Fibroblast of peridontal ligament (primary cell): ENCODE results near the gene CDC42EP4.

Source experiments
- DNase-seq: peaks from one replicate; pipeline ENCODE4 v3.0.0-alpha.2; 2010; ENCODE audit errors: extremely low read depth

The CDC42EP4 gene

DNA sequence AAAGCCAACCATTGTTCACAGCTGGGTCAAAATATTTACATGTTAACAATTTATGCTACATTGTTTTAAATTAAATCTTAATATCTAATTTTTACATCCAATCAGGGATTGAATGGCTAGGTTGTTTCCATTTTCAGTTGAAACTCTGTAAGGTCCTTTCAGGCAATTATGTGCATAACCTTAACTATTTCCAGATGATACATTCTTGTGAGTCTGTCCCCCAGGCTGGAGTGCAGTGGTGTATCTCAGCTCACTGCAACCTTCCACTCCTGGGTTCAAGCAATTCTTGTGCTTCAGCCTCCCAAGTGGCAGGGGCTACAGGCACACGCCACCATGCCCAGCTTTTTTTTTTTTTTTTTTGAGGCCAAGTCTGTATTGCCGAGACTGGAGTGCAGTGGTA lies 10.4 kb downstream of the CDC42EP4 start:
- DNase-seq, result peak; percentile 54

DNA sequence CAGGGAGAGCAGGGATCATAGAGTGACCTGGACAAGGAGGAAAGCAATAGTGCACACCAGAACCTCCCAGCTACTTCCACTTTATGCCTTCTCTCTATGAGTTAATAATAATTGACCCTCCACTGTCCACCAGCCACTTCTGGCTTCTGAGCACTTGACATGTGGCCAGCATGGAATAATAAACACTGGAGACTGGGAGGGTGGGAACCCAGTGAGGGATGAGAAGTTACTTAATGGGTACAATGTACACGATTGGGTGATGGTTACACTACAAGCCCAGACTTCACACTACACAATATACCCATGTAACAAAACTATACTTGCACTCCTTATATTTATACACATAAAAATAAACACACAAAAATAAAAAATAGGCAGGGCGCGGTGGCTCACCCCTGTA lies 11.4 kb downstream of the CDC42EP4 start:
- no peak for DNase-seq

DNA sequence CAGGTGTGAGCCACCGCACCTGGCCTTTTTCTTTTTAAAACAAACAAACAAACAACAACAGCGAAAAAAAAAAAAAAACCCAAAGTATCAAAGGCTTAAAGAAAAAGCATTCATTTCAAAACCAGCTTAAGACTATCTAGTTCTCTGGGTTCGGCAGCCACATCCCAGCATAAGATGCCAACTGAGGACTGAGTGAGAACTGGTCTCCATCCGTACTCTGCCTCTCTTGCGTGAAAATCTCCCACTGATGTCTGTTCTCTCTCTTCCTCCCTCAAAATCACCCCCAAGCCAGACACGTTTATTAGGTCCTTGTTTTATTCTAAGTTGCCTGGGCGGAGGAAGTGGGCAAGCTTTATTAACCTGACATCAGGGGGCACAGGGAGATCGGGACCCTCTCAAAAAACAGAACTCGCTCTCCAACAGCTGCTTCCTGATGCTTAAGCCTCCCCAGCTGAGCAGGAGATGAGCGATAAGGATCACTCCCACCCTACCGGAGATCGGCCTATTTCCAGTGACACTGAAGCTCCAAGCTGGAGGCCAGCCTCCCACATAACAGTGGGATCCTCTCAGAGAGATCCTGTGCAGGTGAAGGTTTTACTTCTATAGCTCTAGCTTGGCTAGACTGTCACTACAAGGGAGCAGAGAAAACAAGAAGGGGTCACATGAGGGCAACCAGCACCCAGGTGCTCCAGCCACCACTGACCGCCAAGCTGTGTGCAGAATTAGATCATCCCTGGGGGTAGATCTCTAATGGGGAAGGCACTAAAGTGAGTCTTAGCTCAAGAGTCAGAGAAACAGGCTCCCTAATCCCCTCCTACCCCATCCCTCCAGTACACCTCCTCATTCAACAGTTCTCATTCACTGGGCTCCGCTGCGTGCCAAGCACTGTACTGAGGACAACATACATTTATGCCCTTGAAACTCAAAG lies 13.6 kb downstream of the CDC42EP4 start:
- no peak for DNase-seq

DNA sequence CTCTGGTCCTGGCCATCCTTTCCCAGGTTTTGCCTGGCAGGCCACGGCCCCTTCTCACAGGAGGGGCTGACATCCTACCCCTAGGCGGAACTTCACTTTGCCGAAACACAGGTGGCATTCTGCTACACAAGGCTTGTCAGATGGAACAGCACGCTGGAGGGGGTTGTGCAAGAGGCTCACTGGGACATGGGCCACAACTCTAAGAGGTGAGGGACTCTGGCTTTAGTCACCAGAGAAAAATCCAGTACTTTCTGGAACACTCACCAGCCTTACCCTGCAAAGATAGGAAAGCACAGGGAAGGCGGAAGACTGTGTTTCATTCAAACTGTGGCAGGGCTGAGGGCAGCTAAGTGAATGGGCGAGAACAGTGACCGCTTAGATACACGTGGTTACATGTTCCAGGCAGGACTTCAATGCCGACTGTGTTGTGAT lies 18.3 kb downstream of the CDC42EP4 start:
- peak; percentile 57 for DNase-seq

DNA sequence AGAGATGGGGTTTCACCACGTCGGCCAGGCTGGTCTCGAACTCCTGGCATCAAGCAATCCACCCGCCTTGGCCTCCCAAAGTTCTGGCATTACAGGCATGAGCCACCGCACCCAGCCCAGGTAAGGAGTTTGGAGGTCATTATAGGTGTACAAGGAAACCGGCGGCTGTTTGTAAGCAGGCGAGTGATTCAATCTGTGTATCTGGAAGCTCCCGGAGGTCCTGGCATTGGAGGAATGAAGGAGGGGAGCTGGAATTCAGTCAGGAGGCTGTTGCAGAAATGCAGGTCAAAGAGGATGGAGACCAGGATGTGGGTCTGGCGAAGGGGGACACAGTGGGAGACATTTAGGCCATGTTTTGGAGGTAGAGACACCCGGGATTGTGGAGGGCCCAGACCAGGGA lies 18.8 kb downstream of the CDC42EP4 start:
- no peak for DNase-seq

DNA sequence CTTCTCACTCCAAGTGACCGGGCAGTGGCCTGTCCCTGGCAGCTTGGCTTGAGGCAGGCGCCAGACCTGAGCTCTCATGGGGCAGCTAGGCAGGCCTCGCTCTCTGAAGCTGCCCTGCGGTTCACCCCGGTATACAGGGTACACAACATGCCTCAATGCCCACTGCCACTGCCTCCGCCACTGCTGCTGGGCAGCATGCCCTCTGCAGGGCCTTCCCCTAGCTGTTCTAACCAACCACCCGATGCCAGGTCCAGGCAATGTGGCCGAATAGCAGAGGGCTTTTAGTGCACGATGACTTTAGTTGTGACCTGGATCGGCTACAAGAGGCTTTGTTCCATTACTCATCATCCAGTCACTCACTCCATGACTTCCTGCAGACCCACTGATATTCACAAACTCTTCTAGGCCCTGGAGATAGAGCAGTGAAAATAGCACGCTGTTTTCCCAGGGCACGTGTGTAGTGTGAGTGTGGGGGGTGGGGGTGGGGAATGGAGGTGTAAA lies 19.7 kb downstream of the CDC42EP4 start:
- peak; percentile 50 for DNase-seq

DNA sequence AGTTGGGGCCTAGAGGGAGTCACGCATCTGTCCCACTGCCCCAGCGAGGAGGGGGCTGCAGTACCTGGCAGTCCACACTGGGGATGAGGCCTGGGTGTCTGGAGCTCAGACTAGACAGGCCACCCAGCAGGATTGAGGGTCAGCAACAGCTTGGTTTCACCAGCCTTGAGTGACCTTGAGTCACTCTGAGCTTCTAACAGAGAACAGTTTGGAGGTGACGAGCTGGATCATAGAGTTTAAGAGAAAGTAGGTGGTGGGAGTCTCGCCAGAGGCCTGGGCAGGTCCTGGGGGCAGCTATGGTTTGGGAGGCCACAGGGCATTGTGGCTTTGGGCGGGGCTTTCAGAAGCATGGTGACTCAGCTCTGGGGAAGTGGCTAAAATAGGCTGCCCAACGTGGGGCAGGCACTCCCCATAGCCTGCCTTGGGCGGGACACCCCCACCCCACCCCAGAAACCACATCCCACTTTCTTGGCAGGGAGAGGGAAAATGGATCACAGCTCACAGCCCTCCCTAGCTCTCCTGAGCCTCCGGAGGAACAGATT lies 20.5 kb downstream of the CDC42EP4 start:
- DNase-seq, result peak; percentile 91

DNA sequence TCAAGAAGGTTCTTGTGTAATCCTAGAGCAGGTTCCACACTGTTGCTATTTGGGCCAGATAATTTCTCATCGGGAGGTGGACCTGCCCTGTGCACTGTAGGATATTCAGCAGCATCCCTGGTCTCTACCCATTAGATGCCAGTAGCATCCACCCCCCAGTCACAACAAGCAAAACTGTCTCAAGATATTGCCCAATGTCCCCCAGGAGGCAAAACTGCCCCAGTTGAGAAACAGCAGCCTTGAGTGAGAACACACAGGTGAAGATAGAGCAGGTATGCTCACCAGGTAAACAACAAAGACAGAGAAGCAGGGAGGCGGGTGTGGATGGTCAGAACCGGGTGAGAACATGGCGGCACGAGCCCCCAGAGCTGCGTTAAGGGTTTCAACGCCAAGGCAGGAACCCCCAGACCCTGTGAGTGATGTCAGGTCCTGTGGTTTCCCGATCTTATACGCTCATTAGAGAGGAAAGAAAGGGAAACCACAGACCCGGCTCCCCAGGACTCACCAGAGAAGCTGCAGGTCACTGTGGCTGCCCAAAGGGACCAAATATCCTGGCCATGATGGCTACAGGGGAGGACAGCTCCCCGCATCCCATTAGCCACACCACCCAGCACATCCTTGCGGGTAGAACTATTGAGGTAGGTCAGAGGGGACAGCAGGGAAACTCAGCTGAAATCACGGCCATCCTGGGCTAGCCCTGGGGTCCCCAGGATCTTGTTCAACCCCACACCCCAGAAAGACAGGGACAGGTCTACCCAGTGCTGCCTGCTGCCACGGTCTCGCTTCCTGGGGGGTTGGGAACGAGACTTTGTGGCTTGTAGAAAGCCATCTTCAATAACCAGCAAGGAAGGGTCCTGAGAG lies 21.2 kb downstream of the CDC42EP4 start:
- no peak for DNase-seq

DNA sequence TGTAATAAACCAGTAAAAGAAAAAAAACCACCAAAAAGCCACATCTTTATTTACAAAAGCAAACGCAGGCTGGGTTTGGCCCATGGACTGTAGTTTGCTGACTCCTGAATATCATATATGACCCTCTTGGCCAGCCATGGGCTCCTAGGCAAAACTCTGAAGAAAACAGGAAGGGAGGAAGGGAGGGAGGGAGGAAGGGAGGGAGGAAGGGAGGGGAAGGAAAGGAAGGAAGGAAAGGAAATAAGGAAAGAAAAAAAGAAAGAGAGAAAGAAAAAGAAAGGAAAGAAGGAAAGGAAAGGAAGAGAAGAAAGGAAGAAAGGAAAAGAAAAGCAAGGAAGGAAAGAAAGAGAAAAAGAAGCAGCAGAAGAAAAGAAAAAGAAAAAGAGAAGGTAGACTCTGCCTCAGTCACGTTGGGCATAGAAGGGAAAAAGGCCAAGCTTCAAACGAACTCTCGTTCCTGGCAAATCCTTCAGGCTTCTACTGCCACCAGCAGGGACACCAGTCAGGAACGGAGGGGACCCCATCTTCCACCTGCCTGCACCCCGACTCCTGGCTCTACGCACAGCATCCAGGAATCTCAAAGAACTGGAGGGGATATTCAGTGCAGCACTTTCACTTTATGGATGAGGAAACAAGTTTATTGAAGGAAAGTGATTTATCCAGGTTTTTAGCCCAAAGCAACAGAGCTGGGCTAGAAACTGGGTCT lies 22.1 kb downstream of the CDC42EP4 start:
- DNase-seq, result no peak

DNA sequence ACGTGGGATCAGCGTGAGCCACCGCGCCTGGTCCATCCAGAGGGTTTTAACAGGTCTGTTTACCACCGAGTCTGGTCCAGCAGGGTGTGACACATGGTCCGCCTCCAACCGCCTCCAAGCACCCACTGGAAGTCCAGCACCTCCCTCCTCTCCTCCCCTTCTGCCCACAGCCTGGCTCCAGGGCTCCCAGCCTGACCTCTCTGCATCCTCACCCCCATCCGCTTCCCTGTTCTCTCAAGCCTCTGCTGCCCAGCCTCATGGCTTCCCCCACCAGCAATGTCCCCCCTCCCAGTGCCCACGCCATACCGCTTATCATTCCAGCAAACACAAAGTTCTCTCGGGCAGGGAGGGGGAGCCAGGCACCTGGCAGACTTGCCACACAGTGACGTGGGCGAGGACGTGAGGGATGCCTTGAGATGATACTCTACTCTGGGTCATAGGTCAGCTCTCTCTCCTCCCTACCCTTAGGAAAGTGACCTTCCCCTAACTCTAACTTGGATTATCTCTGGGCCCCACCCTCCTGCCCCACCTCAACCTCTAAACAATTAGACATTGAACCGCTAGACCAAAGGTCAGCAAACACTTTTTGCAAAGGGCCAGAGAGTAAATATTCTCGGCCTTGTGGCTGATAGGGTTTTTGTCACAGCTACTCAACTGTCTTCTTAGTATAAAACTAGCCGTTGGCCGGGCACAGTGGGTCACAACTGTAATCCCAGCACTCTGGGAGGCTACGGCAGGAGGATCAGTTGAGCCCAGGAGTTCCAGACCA lies 23.1 kb downstream of the CDC42EP4 start:
- no peak for DNase-seq

DNA sequence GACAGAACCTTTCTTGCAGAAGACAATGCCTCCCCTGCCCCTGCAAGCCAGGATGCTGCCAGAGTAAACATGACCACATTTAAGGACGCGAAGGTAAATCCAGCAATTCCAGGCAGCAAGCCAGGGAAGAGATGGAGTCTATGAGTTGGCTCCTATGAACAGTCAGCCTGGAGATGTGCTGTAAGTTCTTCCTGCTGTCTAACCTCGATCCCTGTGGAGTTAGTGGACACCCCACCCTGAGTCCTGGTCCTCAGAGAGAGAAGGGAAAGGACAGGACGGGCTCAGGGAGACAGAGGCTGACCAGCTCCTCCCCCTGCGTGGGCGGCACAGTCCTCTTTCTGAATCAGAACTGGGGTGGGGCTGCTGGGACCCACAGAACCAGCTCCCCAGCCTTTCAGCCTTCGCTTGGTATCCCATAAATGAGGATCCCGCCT lies 24.9 kb downstream of the CDC42EP4 start:
- DNase-seq, result peak; percentile 34

DNA sequence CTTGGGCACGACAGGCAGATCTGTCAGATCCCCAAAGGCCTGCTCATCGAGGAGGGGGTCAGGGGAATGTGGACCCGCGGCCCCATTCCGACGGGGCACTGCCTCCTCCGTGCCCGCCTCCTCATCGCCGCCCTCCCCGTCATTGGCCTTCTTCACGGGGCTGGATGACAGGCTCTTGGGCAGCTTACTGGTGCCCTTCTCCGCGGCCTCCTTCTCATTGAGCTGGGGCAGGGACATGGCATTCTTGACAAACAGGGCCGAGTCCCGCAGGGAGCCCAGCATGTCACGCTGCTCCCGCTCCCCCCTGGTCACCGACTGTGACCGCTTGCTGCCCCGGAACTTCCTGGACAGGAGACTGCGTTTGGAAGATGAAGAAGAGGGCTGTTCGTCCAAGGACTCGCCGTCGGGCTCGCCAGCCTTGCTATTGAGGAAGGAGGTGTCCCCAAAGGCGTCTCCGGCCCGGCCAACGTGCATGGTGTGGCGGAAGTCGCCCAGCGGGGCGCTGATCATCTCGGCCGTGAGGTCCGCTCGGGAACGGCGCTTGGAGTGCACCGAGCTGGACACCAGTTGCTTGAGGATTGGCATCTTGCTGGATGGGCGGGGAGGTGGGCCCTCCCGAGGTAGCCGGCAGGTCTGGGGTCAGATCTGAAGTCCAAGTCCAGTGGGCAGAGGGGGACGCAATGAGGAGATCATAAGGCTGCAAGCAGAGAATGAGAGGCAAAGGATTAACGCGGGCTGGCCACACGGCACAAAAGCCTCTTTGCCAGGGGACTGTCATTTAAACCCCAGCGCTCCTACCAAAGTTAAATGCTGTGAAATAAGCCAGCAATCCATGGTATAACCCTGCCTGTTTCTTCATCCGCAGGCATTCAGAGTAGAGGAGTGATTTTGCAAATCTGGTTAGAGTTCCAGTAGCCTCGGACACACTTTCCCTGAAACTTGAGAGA lies 25.6 kb downstream of the CDC42EP4 start:
- DNase-seq, result no peak

DNA sequence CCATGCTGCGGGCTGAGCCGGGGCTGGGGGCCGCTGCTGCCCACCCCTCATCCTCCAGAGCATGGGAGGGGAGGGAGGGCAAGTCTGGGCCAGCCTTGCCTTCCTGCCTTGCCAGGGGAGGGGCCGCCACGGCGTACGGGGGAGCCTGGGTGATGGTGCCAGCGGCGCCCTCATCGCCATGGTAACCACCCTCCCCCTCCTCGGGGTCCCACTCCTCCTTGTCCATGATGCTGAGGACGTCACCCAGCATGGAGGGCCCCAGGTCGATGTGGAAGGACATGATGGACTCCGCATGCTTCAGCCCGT lies 26.2 kb downstream of the CDC42EP4 start:
- DNase-seq, result no peak

DNA sequence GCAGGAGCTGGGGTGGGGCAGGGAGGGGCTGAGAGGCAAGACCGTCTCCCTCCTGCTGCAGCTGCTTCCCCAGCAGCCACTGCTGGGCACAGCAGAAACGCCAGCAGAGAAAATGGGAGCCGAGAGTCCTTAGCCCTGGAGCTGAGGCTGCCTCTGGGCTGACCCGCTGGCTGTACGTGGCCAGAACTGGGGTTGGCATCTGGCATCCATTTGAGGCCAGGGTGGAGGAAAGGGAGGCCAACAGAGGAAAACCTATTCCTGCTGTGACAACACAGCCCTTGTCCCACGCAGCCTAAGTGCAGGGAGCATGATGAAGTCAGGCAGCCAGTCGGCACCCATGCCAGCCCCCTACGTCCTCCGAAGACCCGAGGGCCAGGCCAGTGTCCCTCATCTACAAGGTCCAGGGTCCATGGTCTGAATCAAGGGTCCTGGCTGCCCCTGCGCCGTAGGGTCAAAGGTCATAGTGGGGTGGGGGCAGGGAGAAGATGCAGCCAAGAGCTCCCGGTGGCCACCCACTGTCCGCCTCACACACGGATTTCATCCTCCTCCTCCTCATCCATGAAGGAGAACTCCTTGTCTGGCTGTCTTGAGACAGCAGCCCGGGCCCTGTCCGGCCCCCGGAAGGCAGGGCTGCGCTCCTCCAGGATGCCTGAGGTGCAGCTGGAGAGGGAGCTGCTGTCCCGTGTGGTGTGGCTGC lies 26.7 kb downstream of the CDC42EP4 start:
- no peak for DNase-seq

DNA sequence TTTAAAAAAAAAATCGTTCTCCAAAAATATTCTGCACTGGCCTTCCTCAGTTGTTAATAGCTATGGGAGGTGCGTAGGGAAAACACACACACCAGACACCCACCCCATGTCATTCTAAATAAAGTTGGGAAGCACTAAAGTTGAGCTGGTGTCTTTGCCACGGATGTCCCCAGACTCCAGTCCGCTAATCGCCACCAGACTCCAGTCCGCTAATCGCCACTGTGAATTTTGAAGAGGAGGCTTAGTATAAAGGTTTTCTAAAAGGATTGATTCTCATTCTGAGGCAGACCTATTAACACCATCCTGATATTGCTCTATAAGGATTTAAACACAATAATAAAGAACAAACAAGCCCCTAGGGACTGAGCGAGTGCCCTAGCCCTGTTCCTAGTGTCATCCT lies 27.4 kb downstream of the CDC42EP4 start:
- DNase-seq, result no peak

DNA sequence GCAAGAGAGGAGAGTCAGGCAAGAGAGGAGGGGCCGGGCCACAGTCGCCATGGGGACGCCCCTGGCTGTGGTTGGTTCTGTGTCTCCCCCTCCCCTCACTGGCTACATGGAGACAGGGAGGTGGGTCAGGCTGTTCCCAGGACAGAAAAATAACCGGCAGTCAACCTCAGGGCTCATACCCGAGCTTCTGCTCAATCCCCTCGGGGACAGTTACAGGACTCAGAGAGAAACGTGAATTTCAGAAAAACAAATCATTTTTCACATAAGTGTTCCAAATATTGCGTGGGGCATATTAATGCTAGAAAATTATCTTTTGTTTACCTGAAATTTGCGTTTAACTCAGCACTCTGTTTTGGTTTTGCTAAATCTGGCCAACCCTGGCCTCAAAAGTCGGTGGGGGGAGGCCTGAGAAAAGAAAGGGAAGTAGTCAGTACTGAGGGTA lies 27.9 kb downstream of the CDC42EP4 start:
- no peak for DNase-seq

DNA sequence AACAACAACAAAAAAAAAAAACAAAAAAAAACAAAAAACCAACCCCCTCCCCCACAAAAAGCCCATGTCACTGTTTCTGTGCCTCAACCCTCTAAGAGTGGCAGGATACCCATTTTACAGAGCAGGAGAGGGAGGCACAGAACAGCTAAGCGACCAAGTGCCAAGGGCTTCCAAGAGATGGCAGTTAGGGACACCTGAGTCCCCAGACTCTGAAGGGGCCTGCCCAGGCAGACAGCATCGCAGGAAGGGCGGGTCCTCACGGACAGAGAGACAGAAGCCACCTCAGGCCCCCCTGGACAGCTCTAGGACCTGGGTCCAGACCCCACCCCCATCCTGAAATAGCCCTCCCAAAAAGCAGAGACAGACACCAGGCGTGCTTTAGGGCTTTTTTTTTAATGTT lies 28.6 kb downstream of the CDC42EP4 start:
- no peak for DNase-seq

DNA sequence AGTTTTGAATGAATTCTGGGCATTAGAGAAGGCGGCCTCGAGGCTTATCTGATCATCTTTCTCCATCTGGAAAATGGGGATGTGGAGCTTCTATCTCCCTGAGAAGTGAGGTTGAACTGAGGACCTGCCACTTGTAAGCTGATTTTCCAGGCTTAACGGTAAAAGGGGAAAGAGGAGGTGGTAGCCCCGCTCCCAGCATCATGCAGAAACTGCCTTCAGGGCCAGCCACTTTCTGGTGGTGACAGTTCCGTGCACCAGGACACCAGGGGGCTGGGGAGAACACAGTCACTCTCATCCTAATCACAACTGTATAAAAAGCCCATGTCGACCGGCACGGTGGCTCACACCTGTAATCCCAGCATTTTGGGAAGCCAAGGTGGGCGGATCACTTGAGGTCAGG lies 29.2 kb downstream of the CDC42EP4 start:
- no peak for DNase-seq

DNA sequence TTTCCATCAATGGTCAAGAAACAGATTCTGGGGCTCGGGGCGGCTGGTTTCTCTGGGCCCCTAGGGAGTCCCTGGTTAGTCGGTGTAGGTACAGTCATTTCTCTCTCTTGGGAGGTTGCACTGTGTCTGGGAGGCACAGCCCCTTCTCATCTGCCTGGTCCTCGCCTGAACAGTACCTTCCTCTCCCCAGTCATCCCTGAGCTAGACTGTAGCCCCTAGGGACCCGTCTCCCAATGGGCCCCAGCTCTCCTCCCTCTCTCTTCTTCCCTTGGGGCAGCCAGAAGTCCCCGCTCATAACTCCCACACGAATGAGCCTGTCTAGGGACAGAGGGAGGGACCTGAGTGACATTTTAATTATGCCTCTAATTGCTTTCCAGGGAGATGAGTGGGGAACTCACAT lies 29.9 kb downstream of the CDC42EP4 start:
- no peak for DNase-seq
